SK-N-SH treated with all-trans-retinoic acid at 6 μM for 48 hours (cell line): ENCODE measurements around the gene ANKRD55.

ENCODE experiments used
- ATAC-seq: fragments of 200-7000 bp; cut with Tn5 transposase; 3 replicates; pipeline ENCODE4 v1.9.1; 2020; ENCODE audit warnings: mild to moderate bottlenecking, moderate library complexity
- ARNTL ChIP-seq: fragments of 450-650 bp; formaldehyde crosslinking; IDR thresholded peaks from 2 replicates; pipeline ENCODE4 v1.5.0; 2020; ENCODE audit warnings: low read depth, mild to moderate bottlenecking, moderate library complexity, borderline replicate concordance
- CSDC2 ChIP-seq: fragments of 250-450 bp; sonication (Bioruptor Pico); IDR thresholded peaks from 2 replicates; pipeline ENCODE4 v1.5.0; 2020; ENCODE audit warnings: mild to moderate bottlenecking, moderate library complexity
- ESRRG ChIP-seq: fragments of 250-450 bp; sonication (Bioruptor Pico); IDR thresholded peaks from 2 replicates; pipeline ENCODE4 v1.6.1; 2021; ENCODE audit warnings: mild to moderate bottlenecking
- GLIS3 ChIP-seq: fragments of 250-450 bp; sonication (Bioruptor Pico); IDR thresholded peaks from 2 replicates; pipeline ENCODE4 v1.5.0; 2020; ENCODE audit warnings: mild to moderate bottlenecking, moderate library complexity
- ISL1 ChIP-seq: fragments of 250-450 bp; sonication (Bioruptor Pico); IDR thresholded peaks from 2 replicates; pipeline ENCODE4 v2.1.2; 2022; ENCODE audit warnings: mild to moderate bottlenecking, moderate library complexity
- OSR1 ChIP-seq: fragments of 250-450 bp; sonication (Bioruptor Pico); IDR thresholded peaks from 2 replicates; pipeline ENCODE4 v1.8.0; 2022; ENCODE audit warnings: moderate library complexity, mild to moderate bottlenecking, inconsistent platforms
- PPARA ChIP-seq: fragments of 250-450 bp; sonication (Bioruptor Pico); IDR thresholded peaks from 2 replicates; pipeline ENCODE4 v1.5.0; 2020; ENCODE audit warnings: mild to moderate bottlenecking, borderline replicate concordance
- RARB ChIP-seq: fragments of 250-450 bp; sonication (Bioruptor Pico); IDR thresholded peaks from 2 replicates; pipeline ENCODE4 v1.8.0; 2021; ENCODE audit warnings: mild to moderate bottlenecking, moderate library complexity
- SNAI2 ChIP-seq: fragments of 250-450 bp; sonication (Bioruptor Pico); IDR thresholded peaks from 2 replicates; pipeline ENCODE4 v1.5.0; 2020; ENCODE audit warnings: mild to moderate bottlenecking, moderate library complexity
- TCF4 ChIP-seq: fragments of 250-450 bp; sonication (Bioruptor Pico); IDR thresholded peaks from 2 replicates; pipeline ENCODE4 v1.8.0; 2021; ENCODE audit warnings: mild to moderate bottlenecking, moderate library complexity, borderline replicate concordance
- TOX ChIP-seq: fragments of 250-450 bp; sonication (Bioruptor Pico); IDR thresholded peaks from 2 replicates; pipeline ENCODE4 v1.8.0; 2021; ENCODE audit warnings: mild to moderate bottlenecking, moderate library complexity, borderline replicate concordance
- ZC3H10 ChIP-seq: fragments of 250-450 bp; sonication (Bioruptor Pico); IDR thresholded peaks from 2 replicates; pipeline ENCODE4 v1.5.1; 2021; ENCODE audit warnings: mild to moderate bottlenecking, moderate library complexity
- ZNF70 ChIP-seq: fragments of 450-650 bp; formaldehyde crosslinking; IDR thresholded peaks from 2 replicates; pipeline ENCODE4 v1.5.0; 2020; ENCODE audit warnings: mild to moderate bottlenecking, moderate library complexity
- ZNF8 ChIP-seq: fragments of 450-650 bp; formaldehyde crosslinking; IDR thresholded peaks from 2 replicates; pipeline ENCODE4 v1.5.0; 2020; ENCODE audit warnings: mild to moderate bottlenecking, moderate library complexity
- TF ChIP-seq, protein P1 (sequence below): fragments of 250-450 bp; sonication (Bioruptor Pico); IDR thresholded peaks from 2 replicates; pipeline ENCODE4 v1.5.1; 2020; ENCODE audit warnings: low read depth, mild to moderate bottlenecking, moderate library complexity
- TF ChIP-seq, protein P2 (sequence below): fragments of 250-450 bp; sonication (Bioruptor Pico); IDR thresholded peaks from 2 replicates; pipeline ENCODE4 v1.5.0; 2020; ENCODE audit warnings: mild to moderate bottlenecking, moderate library complexity
- TF ChIP-seq, protein P3 (sequence below): fragments of 250-450 bp; sonication (Bioruptor Pico); IDR thresholded peaks from 2 replicates; pipeline ENCODE4 v1.5.1; 2021; ENCODE audit warnings: mild to moderate bottlenecking, moderate library complexity
- TF ChIP-seq, protein P4 (sequence below): fragments of 250-450 bp; sonication (Bioruptor Pico); IDR thresholded peaks from 2 replicates; pipeline ENCODE4 v1.8.0; 2021; ENCODE audit warnings: low read depth, mild to moderate bottlenecking, moderate library complexity, borderline replicate concordance

ANKRD55 gene

DNA sequence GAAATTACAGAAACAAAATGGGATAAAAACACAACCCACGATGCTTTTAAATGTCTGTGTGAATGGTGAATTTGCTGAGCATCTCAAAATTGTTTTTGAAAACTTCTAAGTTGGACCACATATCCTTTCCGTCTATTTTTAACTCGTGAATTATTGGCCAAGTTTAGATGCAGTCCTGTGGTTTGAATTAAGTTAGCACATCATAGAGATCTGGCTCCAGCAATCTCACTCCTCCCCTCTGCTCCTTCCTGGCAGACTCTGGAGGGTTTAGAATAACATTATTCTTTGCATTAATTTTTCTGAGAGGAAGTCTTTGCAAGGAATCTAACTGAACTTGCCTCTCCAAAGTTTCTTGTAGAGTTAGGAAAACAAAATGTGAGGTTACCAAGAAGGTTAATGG, 14.5 kb upstream of the ANKRD55 start:
- peak; percentile 85 for ATAC-seq
- TF ChIP-seq ZNF70 (CRISPR knock-in tag): no peak
- TF ChIP-seq, protein P1, sequence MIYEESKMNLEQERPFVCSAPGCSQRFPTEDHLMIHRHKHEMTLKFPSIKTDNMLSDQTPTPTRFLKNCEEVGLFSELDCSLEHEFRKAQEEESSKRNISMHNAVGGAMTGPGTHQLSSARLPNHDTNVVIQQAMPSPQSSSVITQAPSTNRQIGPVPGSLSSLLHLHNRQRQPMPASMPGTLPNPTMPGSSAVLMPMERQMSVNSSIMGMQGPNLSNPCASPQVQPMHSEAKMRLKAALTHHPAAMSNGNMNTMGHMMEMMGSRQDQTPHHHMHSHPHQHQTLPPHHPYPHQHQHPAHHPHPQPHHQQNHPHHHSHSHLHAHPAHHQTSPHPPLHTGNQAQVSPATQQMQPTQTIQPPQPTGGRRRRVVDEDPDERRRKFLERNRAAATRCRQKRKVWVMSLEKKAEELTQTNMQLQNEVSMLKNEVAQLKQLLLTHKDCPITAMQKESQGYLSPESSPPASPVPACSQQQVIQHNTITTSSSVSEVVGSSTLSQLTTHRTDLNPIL: no peak
- no peak for TF ChIP-seq ISL1 (CRISPR knock-in tag)
- TF ChIP-seq, protein P2, sequence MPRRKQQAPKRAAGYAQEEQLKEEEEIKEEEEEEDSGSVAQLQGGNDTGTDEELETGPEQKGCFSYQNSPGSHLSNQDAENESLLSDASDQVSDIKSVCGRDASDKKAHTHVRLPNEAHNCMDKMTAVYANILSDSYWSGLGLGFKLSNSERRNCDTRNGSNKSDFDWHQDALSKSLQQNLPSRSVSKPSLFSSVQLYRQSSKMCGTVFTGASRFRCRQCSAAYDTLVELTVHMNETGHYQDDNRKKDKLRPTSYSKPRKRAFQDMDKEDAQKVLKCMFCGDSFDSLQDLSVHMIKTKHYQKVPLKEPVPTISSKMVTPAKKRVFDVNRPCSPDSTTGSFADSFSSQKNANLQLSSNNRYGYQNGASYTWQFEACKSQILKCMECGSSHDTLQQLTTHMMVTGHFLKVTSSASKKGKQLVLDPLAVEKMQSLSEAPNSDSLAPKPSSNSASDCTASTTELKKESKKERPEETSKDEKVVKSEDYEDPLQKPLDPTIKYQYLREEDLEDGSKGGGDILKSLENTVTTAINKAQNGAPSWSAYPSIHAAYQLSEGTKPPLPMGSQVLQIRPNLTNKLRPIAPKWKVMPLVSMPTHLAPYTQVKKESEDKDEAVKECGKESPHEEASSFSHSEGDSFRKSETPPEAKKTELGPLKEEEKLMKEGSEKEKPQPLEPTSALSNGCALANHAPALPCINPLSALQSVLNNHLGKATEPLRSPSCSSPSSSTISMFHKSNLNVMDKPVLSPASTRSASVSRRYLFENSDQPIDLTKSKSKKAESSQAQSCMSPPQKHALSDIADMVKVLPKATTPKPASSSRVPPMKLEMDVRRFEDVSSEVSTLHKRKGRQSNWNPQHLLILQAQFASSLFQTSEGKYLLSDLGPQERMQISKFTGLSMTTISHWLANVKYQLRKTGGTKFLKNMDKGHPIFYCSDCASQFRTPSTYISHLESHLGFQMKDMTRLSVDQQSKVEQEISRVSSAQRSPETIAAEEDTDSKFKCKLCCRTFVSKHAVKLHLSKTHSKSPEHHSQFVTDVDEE (CRISPR knock-in tag): no peak
- no peak for TF ChIP-seq ZC3H10 (CRISPR knock-in tag)
- TF ChIP-seq RARB (CRISPR knock-in tag): no peak
- no peak for TF ChIP-seq OSR1
- no peak for TF ChIP-seq CSDC2
- TF ChIP-seq PPARA (CRISPR knock-in tag): no peak
- no peak for TF ChIP-seq ZNF8 (CRISPR knock-in tag)
- TF ChIP-seq TOX (CRISPR knock-in tag): no peak

DNA sequence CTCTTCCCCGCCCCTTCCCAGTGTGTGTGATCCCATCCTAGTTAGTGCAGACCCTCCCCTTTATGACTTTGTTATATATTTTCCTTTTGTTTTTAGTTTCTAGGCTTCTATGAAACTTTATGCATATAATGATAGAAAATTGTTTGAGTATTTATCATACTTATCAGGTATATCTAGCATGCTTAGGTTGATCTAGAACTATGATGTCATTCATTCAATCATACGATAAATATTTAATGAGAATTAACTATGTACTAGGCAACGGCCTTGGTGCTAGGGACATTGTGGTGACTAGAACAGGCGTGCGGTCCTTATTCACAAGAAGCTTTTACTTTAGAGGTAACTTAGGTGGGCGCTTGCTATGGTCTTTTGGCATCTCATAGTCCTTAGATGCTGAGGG, 13.6 kb upstream of the ANKRD55 start:
- ATAC-seq: no peak
- TF ChIP-seq TOX (CRISPR knock-in tag): no peak
- TF ChIP-seq, protein P3, sequence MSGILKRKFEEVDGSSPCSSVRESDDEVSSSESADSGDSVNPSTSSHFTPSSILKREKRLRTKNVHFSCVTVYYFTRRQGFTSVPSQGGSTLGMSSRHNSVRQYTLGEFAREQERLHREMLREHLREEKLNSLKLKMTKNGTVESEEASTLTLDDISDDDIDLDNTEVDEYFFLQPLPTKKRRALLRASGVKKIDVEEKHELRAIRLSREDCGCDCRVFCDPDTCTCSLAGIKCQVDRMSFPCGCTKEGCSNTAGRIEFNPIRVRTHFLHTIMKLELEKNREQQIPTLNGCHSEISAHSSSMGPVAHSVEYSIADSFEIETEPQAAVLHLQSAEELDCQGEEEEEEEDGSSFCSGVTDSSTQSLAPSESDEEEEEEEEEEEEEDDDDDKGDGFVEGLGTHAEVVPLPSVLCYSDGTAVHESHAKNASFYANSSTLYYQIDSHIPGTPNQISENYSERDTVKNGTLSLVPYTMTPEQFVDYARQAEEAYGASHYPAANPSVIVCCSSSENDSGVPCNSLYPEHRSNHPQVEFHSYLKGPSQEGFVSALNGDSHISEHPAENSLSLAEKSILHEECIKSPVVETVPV (CRISPR knock-in tag): no peak
- TF ChIP-seq TCF4 (CRISPR knock-in tag): no peak
- TF ChIP-seq ISL1 (CRISPR knock-in tag): no peak
- TF ChIP-seq SNAI2 (CRISPR knock-in tag): no peak
- no peak for TF ChIP-seq RARB (CRISPR knock-in tag)
- TF ChIP-seq ZNF70 (CRISPR knock-in tag): no peak
- no peak for TF ChIP-seq ARNTL
- TF ChIP-seq, protein P1: no peak
- TF ChIP-seq, protein P4, sequence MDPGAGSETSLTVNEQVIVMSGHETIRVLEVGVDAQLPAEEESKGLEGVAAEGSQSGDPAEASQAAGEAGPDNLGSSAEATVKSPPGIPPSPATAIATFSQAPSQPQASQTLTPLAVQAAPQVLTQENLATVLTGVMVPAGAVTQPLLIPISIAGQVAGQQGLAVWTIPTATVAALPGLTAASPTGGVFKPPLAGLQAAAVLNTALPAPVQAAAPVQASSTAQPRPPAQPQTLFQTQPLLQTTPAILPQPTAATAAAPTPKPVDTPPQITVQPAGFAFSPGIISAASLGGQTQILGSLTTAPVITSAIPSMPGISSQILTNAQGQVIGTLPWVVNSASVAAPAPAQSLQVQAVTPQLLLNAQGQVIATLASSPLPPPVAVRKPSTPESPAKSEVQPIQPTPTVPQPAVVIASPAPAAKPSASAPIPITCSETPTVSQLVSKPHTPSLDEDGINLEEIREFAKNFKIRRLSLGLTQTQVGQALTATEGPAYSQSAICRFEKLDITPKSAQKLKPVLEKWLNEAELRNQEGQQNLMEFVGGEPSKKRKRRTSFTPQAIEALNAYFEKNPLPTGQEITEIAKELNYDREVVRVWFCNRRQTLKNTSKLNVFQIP (CRISPR knock-in tag): no peak
- TF ChIP-seq, protein P2 (CRISPR knock-in tag): no peak
- no peak for TF ChIP-seq OSR1
- TF ChIP-seq GLIS3 (CRISPR knock-in tag): no peak

DNA sequence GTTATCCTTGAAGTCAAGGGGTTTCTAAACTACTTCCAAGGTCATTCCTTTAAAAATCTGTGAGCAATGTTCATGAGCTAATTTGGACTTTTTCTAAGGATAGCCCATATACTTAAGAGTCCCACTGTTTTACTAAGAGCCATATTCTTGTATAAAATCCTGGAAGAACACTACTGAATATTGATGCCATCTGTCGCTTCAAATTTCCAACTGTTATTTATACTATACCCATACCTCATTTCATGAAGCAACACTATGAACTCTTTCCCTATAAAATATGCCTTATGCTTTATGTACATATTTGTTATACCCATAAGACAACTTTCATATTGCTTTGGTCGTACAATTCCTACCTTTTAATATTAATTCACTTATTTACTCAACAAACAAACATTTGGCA, 12.4 kb upstream of the ANKRD55 start:
- ATAC-seq: no peak
- no peak for TF ChIP-seq ARNTL
- TF ChIP-seq ESRRG (CRISPR knock-in tag): no peak
- no peak for TF ChIP-seq TCF4 (CRISPR knock-in tag)
- TF ChIP-seq, protein P1: no peak
